ENCODE results near the gene MAPT.

The MAPT gene

DNA sequence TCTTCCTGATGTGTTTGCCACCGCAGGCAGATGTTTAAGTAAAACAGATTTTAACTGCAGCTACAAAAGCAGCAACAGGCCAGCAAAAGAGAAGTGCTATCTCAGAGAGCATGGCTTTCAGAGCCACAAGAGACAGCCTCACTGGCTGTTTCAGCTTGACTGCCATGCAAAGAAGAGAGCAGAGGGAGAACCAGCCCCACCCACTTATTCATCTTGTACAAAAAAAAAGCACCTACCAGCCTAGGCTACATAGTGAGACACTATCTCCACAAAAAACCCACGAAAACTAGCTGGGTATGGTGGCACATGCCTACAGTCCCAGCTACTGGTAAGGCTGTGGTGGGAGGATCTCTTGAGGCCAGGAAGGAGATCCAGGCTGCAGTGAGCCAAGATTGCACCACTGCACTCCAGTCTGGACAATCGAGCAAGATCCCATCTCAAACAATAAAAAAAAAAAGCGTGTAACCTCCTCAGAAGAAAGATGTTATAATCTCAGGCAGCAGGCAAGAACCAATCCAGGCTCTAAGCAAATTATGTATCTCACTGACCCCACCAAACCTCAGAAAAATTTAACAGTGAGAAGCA is 134.7 kb downstream of the MAPT start:
- TF ChIP-seq, protein P1, sequence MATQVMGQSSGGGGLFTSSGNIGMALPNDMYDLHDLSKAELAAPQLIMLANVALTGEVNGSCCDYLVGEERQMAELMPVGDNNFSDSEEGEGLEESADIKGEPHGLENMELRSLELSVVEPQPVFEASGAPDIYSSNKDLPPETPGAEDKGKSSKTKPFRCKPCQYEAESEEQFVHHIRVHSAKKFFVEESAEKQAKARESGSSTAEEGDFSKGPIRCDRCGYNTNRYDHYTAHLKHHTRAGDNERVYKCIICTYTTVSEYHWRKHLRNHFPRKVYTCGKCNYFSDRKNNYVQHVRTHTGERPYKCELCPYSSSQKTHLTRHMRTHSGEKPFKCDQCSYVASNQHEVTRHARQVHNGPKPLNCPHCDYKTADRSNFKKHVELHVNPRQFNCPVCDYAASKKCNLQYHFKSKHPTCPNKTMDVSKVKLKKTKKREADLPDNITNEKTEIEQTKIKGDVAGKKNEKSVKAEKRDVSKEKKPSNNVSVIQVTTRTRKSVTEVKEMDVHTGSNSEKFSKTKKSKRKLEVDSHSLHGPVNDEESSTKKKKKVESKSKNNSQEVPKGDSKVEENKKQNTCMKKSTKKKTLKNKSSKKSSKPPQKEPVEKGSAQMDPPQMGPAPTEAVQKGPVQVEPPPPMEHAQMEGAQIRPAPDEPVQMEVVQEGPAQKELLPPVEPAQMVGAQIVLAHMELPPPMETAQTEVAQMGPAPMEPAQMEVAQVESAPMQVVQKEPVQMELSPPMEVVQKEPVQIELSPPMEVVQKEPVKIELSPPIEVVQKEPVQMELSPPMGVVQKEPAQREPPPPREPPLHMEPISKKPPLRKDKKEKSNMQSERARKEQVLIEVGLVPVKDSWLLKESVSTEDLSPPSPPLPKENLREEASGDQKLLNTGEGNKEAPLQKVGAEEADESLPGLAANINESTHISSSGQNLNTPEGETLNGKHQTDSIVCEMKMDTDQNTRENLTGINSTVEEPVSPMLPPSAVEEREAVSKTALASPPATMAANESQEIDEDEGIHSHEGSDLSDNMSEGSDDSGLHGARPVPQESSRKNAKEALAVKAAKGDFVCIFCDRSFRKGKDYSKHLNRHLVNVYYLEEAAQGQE (IDR thresholded peaks at IDR 0.05; ENCODE audit: low read depth) = no peak

DNA sequence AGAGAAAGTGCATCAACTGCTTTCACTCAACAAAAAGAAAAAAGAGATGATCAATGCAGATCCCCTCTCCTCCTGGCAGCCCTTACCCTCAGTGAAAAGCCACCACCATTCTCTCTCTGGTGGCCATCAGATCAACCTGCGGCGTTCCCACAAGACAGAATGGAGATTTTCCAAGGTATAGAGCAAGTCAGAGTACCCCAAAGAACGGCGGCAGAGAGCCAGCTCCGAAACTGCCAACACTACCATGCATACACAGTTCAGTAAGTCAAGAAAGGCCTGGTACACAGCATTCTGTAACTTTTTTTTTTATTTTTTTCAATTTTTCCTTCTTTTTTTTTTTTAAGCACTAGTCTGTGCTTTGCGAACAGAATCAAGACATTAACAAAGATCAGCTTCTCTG is 135.3 kb downstream of the MAPT start:
- TF ChIP-seq CREB1 (IDR thresholded peaks at IDR 0.05; ENCODE audit: low read depth) = no peak

DNA sequence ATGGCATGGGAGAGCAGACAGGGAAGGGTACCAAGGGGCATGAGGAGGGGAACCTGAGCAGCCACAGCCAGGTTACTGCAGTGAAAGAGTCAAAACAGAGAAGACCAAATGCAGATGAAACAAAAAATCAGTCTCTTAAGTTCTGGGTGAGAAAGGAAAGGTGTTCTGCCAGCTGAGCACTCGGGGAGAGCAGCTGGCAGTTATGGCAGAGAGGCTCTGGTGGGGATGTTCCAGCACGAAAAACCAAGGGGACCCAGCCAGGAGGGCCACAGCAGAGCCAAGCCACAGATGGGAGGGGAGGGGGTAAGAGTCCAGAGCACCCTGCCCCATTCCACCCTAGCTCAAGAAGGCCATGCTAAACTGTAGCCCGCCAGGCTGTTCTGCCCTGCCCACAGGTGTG is 136.4 kb downstream of the MAPT start:
- TF ChIP-seq CEBPB (IDR thresholded peaks at IDR 0.05) = no peak
- no peak for TF ChIP-seq ZBTB7A (IDR thresholded peaks at IDR 0.05; ENCODE audit: low read depth)
- TF ChIP-seq, protein P1 (IDR thresholded peaks at IDR 0.05; ENCODE audit: low read depth) = no peak
- no peak for TF ChIP-seq NFIC (IDR thresholded peaks at IDR 0.05)
- TF ChIP-seq EP300 (IDR thresholded peaks at IDR 0.05; ENCODE audit: borderline replicate concordance) = no peak
- no peak for TF ChIP-seq TEAD4 (IDR thresholded peaks at IDR 0.05)
- TF ChIP-seq YY1 (IDR thresholded peaks at IDR 0.05; ENCODE audit: low read depth) = no peak
- TF ChIP-seq TCF12 (IDR thresholded peaks at IDR 0.05; ENCODE audit: low read depth) = no peak
- TF ChIP-seq, protein P2, sequence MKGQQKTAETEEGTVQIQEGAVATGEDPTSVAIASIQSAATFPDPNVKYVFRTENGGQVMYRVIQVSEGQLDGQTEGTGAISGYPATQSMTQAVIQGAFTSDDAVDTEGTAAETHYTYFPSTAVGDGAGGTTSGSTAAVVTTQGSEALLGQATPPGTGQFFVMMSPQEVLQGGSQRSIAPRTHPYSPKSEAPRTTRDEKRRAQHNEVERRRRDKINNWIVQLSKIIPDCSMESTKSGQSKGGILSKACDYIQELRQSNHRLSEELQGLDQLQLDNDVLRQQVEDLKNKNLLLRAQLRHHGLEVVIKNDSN (IDR thresholded peaks at IDR 0.05) = no peak
- no peak for TF ChIP-seq FOXM1 (IDR thresholded peaks at IDR 0.05; ENCODE audit: borderline replicate concordance, low read depth)
- TF ChIP-seq, protein P3, sequence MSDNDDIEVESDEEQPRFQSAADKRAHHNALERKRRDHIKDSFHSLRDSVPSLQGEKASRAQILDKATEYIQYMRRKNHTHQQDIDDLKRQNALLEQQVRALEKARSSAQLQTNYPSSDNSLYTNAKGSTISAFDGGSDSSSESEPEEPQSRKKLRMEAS (IDR thresholded peaks at IDR 0.05) = no peak
- no peak for TF ChIP-seq CREB1 (IDR thresholded peaks at IDR 0.05; ENCODE audit: low read depth)
- TF ChIP-seq TAF1 (IDR thresholded peaks at IDR 0.05; ENCODE audit: low read depth) = no peak
- no peak for TF ChIP-seq EGR1 (IDR thresholded peaks at IDR 0.05)
- no peak for TF ChIP-seq RAD21 (IDR thresholded peaks at IDR 0.05; ENCODE audit: low read depth)

DNA sequence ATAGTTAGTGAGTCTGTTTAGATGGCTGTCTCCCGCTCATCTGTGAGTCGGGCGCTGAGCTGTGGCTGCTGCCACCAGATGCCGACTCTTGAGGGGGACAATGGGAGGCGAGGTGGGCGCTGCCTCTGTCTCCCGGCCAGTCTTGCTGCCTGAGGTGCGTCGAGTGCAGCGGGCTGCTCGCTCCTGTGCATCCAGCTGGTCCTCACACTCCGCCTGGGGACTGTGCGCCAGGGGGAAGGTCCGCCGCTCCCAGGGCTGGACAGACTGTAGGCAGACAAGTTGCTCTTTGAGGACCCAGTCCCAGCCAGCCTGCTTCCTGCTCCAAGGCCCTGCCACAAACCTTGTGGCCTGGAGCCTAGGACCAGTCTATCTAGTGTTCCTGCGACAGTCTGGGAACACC is 137.1 kb downstream of the MAPT start:
- no peak for TF ChIP-seq YY1 (IDR thresholded peaks at IDR 0.05; ENCODE audit: low read depth)
- TF ChIP-seq CREB1 (IDR thresholded peaks at IDR 0.05; ENCODE audit: low read depth) = no peak
- TF ChIP-seq EP300 (IDR thresholded peaks at IDR 0.05; ENCODE audit: borderline replicate concordance) = no peak
- TF ChIP-seq, protein P1 (IDR thresholded peaks at IDR 0.05; ENCODE audit: low read depth) = no peak
- no peak for TF ChIP-seq FOXM1 (IDR thresholded peaks at IDR 0.05; ENCODE audit: borderline replicate concordance, low read depth)
- TF ChIP-seq TAF1 (IDR thresholded peaks at IDR 0.05; ENCODE audit: low read depth) = no peak
- no peak for TF ChIP-seq CEBPB (IDR thresholded peaks at IDR 0.05)
- TF ChIP-seq RAD21 (IDR thresholded peaks at IDR 0.05; ENCODE audit: low read depth) = no peak
- TF ChIP-seq, protein P2 (IDR thresholded peaks at IDR 0.05) = no peak
- no peak for TF ChIP-seq TEAD4 (IDR thresholded peaks at IDR 0.05)
- no peak for TF ChIP-seq EGR1 (IDR thresholded peaks at IDR 0.05)
- TF ChIP-seq TCF12 (IDR thresholded peaks at IDR 0.05; ENCODE audit: low read depth) = no peak
- no peak for TF ChIP-seq ZBTB7A (IDR thresholded peaks at IDR 0.05; ENCODE audit: low read depth)

DNA sequence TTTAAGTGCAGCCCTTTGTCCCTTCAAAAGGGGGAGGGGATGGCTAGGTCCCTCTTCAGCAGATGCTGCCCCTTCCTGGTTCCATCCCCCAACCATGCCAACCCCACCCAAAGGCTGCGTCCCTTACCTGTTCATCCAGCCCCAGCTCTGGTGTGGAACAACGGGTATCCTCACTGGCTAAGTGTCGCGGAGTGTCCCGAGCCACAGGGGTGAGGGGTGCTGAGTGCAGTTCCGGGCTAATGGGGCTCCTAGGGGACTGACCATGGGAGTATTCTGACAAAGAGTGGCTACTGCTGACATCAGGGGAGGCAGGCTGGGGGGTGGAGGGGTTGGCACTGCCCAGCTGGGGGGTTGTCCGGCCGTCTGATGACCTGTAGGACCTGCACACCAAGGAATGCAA is 137.6 kb downstream of the MAPT start:
- no peak for TF ChIP-seq TEAD4 (IDR thresholded peaks at IDR 0.05)
- TF ChIP-seq, protein P3 (IDR thresholded peaks at IDR 0.05) = no peak
- no peak for TF ChIP-seq RAD21 (IDR thresholded peaks at IDR 0.05; ENCODE audit: low read depth)
- TF ChIP-seq EP300 (IDR thresholded peaks at IDR 0.05; ENCODE audit: borderline replicate concordance) = no peak
- no peak for TF ChIP-seq CREB1 (IDR thresholded peaks at IDR 0.05; ENCODE audit: low read depth)
- TF ChIP-seq FOXM1 (IDR thresholded peaks at IDR 0.05; ENCODE audit: borderline replicate concordance, low read depth) = no peak
- TF ChIP-seq TAF1 (IDR thresholded peaks at IDR 0.05; ENCODE audit: low read depth) = no peak
- TF ChIP-seq TCF12 (IDR thresholded peaks at IDR 0.05; ENCODE audit: low read depth) = no peak
- no peak for TF ChIP-seq CEBPB (IDR thresholded peaks at IDR 0.05)
- no peak for TF ChIP-seq YY1 (IDR thresholded peaks at IDR 0.05; ENCODE audit: low read depth)
- no peak for TF ChIP-seq NFIC (IDR thresholded peaks at IDR 0.05)
- TF ChIP-seq, protein P1 (IDR thresholded peaks at IDR 0.05; ENCODE audit: low read depth) = no peak
- no peak for TF ChIP-seq ZBTB7A (IDR thresholded peaks at IDR 0.05; ENCODE audit: low read depth)
- no peak for TF ChIP-seq EGR1 (IDR thresholded peaks at IDR 0.05)
- TF ChIP-seq, protein P2 (IDR thresholded peaks at IDR 0.05) = no peak

Measured in Ishikawa (cell line).